ENCODE measurements around the gene GMPPA. TPM values are rescaled to one million over a fixed set of nuclear protein-coding genes. Genes with fewer than 3 reads are reported as not detected.

GMPPA gene
- total and polyA plus RNA-seq, 9 of the 15 experiments (the other 6 are each of a cell fraction or from before 2014, with no cell fraction given) = 7.0 to 101 (median 66.7) TPM

- TF ChIP-seq POLR2H (tag; IDR thresholded peaks at IDR 0.05; ENCODE audit: low read depth) (no peak), HDAC8 (tag; IDR thresholded peaks at IDR 0.05) (no peak), ZSCAN32 (CRISPR knock-in tag; IDR thresholded peaks at IDR 0.05) (no peak), HDAC2 (IDR thresholded peaks at IDR 0.05) (no peak), CHD4 (IDR thresholded peaks at IDR 0.05; ENCODE audit: insufficient read depth, insufficient replicate concordance, low read depth, low read length, poor library complexity, severe bottlenecking) (no peak), HDAC1 (IDR thresholded peaks at IDR 0.05) (no peak), HCFC1 (IDR thresholded peaks at IDR 0.05; ENCODE audit: low read depth, low read length) (peak; percentile 14; the same call in 1 of the 2 replicates), ZNF133 (CRISPR knock-in tag; IDR thresholded peaks at IDR 0.05) (no peak), IRF1 (CRISPR knock-in tag; IDR thresholded peaks at IDR 0.05; ENCODE audit: borderline replicate concordance) (no peak), SAP30 (IDR thresholded peaks at IDR 0.05; ENCODE audit: borderline replicate concordance, insufficient read depth, low read depth, low read length, poor library complexity, severe bottlenecking) (no peak), ZNF277 (CRISPR knock-in tag; IDR thresholded peaks at IDR 0.05; ENCODE audit: borderline replicate concordance) (no peak), MBD1 (CRISPR knock-in tag; IDR thresholded peaks at IDR 0.05) (no peak), ZBTB43 (CRISPR knock-in tag; IDR thresholded peaks at IDR 0.05) (no peak), MTA2 (IDR thresholded peaks at IDR 0.05; ENCODE audit: low read depth) (no peak), RB1 (IDR thresholded peaks at IDR 0.05; ENCODE audit: low read depth) (peak; percentile 56; the same call in 1 of the 2 replicates), POLR2A (conservative IDR thresholded peaks at IDR 0.05) (no peak), CXXC5 (CRISPR knock-in tag; IDR thresholded peaks at IDR 0.05) (peak; percentile 67)
These were observed 31.6 kb downstream of the GMPPA start (continued) for GRCh38 chr2:219530048-219530963.

Measured in K562 (cell line).